Liver (tissue), 9 donors: ENCODE data around the gene ST3GAL4. TPM values are rescaled to one million over a fixed set of nuclear protein-coding genes. Genes with fewer than 3 reads are reported as not detected.

Experiments
- DNase-seq: peaks from one replicate; pipeline ENCODE4 v3.0.0-alpha.2; 2017; ENCODE audit warnings: low spot score
- H3K27ac ChIP-seq, 2 donors: one replicate each; pipeline ENCODE4 v1.7.0; 2013; ENCODE audit warnings: inconsistent platforms in 2 of 2, low read length in 2 of 2, control low read depth in 1 of 2, low read depth in 1 of 2, mild to moderate bottlenecking in 1 of 2
- H3K27me3 ChIP-seq, 4 donors: one replicate each; pipeline versions ENCODE4 v1.6.1 to v1.7.0; 2013; ENCODE audit warnings: low read length in 3 of 4, inconsistent platforms in 1 of 4, mild to moderate bottlenecking in 1 of 4, moderate library complexity in 1 of 4; ENCODE audit not compliant: control insufficient read depth in 4 of 4, insufficient read depth in 4 of 4
- H3K36me3 ChIP-seq, 4 donors: one replicate each; pipeline versions ENCODE4 v1.6.1 to v1.7.0; 2013; ENCODE audit warnings: low read length in 3 of 4, mild to moderate bottlenecking in 3 of 4, low read depth in 1 of 4, moderate library complexity in 1 of 4; ENCODE audit not compliant: control insufficient read depth in 4 of 4, insufficient read depth in 3 of 4
- H3K4me1 ChIP-seq, 4 donors: one replicate each; pipeline versions ENCODE4 v1.6.1 to v1.7.0; 2013; ENCODE audit warnings: low read length in 3 of 4, mild to moderate bottlenecking in 3 of 4, moderate library complexity in 1 of 4; ENCODE audit not compliant: control insufficient read depth in 4 of 4, insufficient read depth in 4 of 4
- H3K4me3 ChIP-seq, 3 donors: one replicate each; pipeline versions ENCODE4 v1.6.1 to v1.7.0; 2013; ENCODE audit warnings: low read length in 3 of 3, control low read depth in 1 of 3, low read depth in 1 of 3, mild to moderate bottlenecking in 1 of 3
- H3K9ac ChIP-seq, 2 donors: one replicate each; pipeline ENCODE4 v1.7.0; 2013; ENCODE audit warnings: low read length in 2 of 2, mild to moderate bottlenecking in 2 of 2, moderate library complexity in 2 of 2, control low read depth in 1 of 2, low read depth in 1 of 2
- H3K9me3 ChIP-seq, 4 donors: one replicate each; pipeline versions ENCODE4 v1.6.1 to v1.7.0; 2013; ENCODE audit warnings: low read length in 3 of 4; ENCODE audit not compliant: control insufficient read depth in 4 of 4
- ATF3 ChIP-seq: IDR thresholded peaks from 2 replicates; pipeline ENCODE4 v1.6.1; 2016; ENCODE audit warnings: antibody characterized with exemption
- CTCF ChIP-seq: fragments of 150-350 bp; IDR thresholded peaks from 2 replicates; pipeline ENCODE4 v1.5.1; 2017; ENCODE audit warnings: improper control_type of control experiment, low read depth, low read length; ENCODE audit not compliant: missing input control
- EGR1 ChIP-seq, 2 donors: IDR thresholded peaks; 2 replicates each; pipeline ENCODE4 v1.6.1; 2016 to 2018; ENCODE audit warnings: antibody characterized with exemption in 2 of 2, low read depth in 2 of 2
- FOXA1 ChIP-seq: IDR thresholded peaks from 2 replicates; pipeline ENCODE4 v1.6.1; 2016; ENCODE audit warnings: antibody characterized with exemption
- FOXA2 ChIP-seq: IDR thresholded peaks from 2 replicates; pipeline ENCODE4 v1.6.1; 2016; ENCODE audit warnings: antibody characterized with exemption
- GABPA ChIP-seq, 2 donors: IDR thresholded peaks in 1 of 2; conservative IDR thresholded peaks in 1 of 2; 2 replicates each; pipeline ENCODE4 v1.6.1; 2016; ENCODE audit warnings: antibody characterized with exemption in 2 of 2, mild to moderate bottlenecking in 1 of 2, moderate library complexity in 1 of 2
- HNF4A ChIP-seq, 2 donors: conservative IDR thresholded peaks; 2 replicates each; pipeline ENCODE4 v1.6.1; 2016; ENCODE audit warnings: antibody characterized with exemption in 2 of 2, mild to moderate bottlenecking in 2 of 2
- HNF4G ChIP-seq: IDR thresholded peaks from 2 replicates; pipeline ENCODE4 v1.6.1; 2016; ENCODE audit warnings: antibody characterized with exemption
- JUND ChIP-seq, 2 donors: IDR thresholded peaks; 2 replicates each; pipeline ENCODE4 v1.6.1; 2016; ENCODE audit warnings: antibody characterized with exemption in 2 of 2
- MAX ChIP-seq: IDR thresholded peaks from 2 replicates; pipeline ENCODE4 v1.6.1; 2016; ENCODE audit warnings: antibody characterized with exemption
- NR2F2 ChIP-seq: IDR thresholded peaks from 2 replicates; pipeline ENCODE4 v1.6.1; 2016; ENCODE audit warnings: antibody characterized with exemption
- RAD21 ChIP-seq, 2 donors: IDR thresholded peaks; 2 replicates each; pipeline ENCODE4 v1.6.1; 2016; ENCODE audit warnings: antibody characterized with exemption in 2 of 2, mild to moderate bottlenecking in 2 of 2
- REST ChIP-seq: IDR thresholded peaks from 2 replicates; pipeline ENCODE4 v1.6.1; 2016; ENCODE audit warnings: antibody characterized with exemption, mild to moderate bottlenecking
- SP1 ChIP-seq: IDR thresholded peaks from 2 replicates; pipeline ENCODE4 v1.6.1; 2018; ENCODE audit warnings: antibody characterized with exemption, mild to moderate bottlenecking
- TAF1 ChIP-seq: conservative IDR thresholded peaks from 2 replicates; pipeline ENCODE4 v1.6.1; 2016; ENCODE audit warnings: antibody characterized with exemption, mild to moderate bottlenecking
- YY1 ChIP-seq: IDR thresholded peaks from 2 replicates; pipeline ENCODE4 v1.6.1; 2016; ENCODE audit warnings: antibody characterized with exemption, mild to moderate bottlenecking
- ZBTB33 ChIP-seq: IDR thresholded peaks from 2 replicates; pipeline ENCODE4 v1.6.1; 2016; ENCODE audit warnings: antibody characterized with exemption
- WGBS: extraction: QIAGEN DNeasy Blood & Tissue Kit; methylation state at CpG from one replicate; pipeline ENCODE4 v1.1.7; 2013; 5-methylcytosine and 5-hydroxymethylcytosine counted together
- polyA plus RNA-seq, 2 donors: library from polyadenylated mRNA; stranded (reverse) in 1 of 2; unstranded in 1 of 2; fragments of 200-250 nt in 1 of 2; fragments of >200 nt in 1 of 2; fragmentation: Nextera tagmentation in 1 of 2; extraction: Ambion mirVana in 1 of 2; gene quantifications; one replicate each; pipeline versions ENCODE4 v1.2.1 to v1.2.3, GENCODE V29; 2013 to 2015
- total RNA-seq, 2 donors: library from RNA; depleted of rRNA; stranded (reverse); fragments of >200 nt; gene quantifications; one replicate each; pipeline ENCODE4 v1.2.3, GENCODE V29; 2014
- donor health status: healthy.
- donor health status: healthy.
- donor health status: healthy.
- donor health status: healthy.
- donor health status: healthy.

ST3GAL4 gene
- total and polyA plus RNA-seq, 4 donors = 4.5 to 18.4 (median 10.6) TPM

GRCh38 chr11:126408496-126408895, 53.0 kb downstream of the ST3GAL4 start:
- DNase-seq = no peak
- no peak overlapping the region for H3K27ac ChIP-seq
- peaks cover 0 to 45% (median 12%) of the 10 kb centered on the region in 4 donors for H3K36me3 ChIP-seq

GRCh38 chr11:126408901-126409619, 53.6 kb downstream of the ST3GAL4 start:
- Histone ChIP-seq H3K4me1 (no peaks in the 10 kb centered on the region), H3K27me3 (no peaks in the 10 kb centered on the region), H3K27ac (no peak overlapping the region), H3K36me3 (peaks cover 0 to 50% (median 14%) of the 10 kb centered on the region in 4 donors), H3K9me3 (no peaks in the 10 kb centered on the region), H3K9ac (no peak overlapping the region), H3K4me3 (no peak overlapping the region)
- no peak for DNase-seq
- 96% methylated on average over 12 of the region's 12 CpGs for WGBS
- TF ChIP-seq ZBTB33 = no peak
- no peak for TF ChIP-seq CTCF
- no peak for TF ChIP-seq RAD21 (IDR thresholded peaks at IDR 0.05)
- TF ChIP-seq TAF1 = no peak
- TF ChIP-seq HNF4G = no peak
- no peak for TF ChIP-seq ATF3
- no peak for TF ChIP-seq JUND (IDR thresholded peaks at IDR 0.05)
- no peak for TF ChIP-seq REST
- TF ChIP-seq NR2F2 = no peak
- no peak for TF ChIP-seq SP1
- TF ChIP-seq FOXA1 = no peak
- TF ChIP-seq EGR1 (IDR thresholded peaks at IDR 0.05; ENCODE audit: low read depth in 2 of 2) = no peak
- TF ChIP-seq FOXA2 = no peak
- TF ChIP-seq MAX = no peak
- TF ChIP-seq HNF4A (conservative IDR thresholded peaks at IDR 0.05) = no peak
- no peak for TF ChIP-seq YY1
- TF ChIP-seq GABPA (IDR thresholded peaks at IDR 0.05 in 1 of 2, conservative IDR thresholded peaks at IDR 0.05 in 1 of 2) = no peak

More at GRCh38 chr11:126408496-126408895, 53.0 kb downstream of the ST3GAL4 start:
- H3K9ac ChIP-seq = no peak overlapping the region
- WGBS = 94% methylated on average over 12 of the region's 12 CpGs
- H3K27me3 ChIP-seq = no peaks in the 10 kb centered on the region
- H3K9me3 ChIP-seq = no peaks in the 10 kb centered on the region
- H3K4me3 ChIP-seq = no peak overlapping the region
- TF ChIP-seq EGR1 (IDR thresholded peaks at IDR 0.05; ENCODE audit: low read depth in 2 of 2) = no peak
- no peak for TF ChIP-seq ATF3
- no peak for TF ChIP-seq HNF4A (conservative IDR thresholded peaks at IDR 0.05)
- no peak for TF ChIP-seq FOXA2
- no peak for TF ChIP-seq JUND (IDR thresholded peaks at IDR 0.05)
- TF ChIP-seq FOXA1 = no peak
- H3K4me1 ChIP-seq = no peaks in the 10 kb centered on the region
